Stimulated activated CD4-positive, alpha-beta T cell treated with anti-CD3 and anti-CD28 coated beads, Interleukin-15, amount 100 ng/mL, for 1 hour (primary cell): Measurements from ENCODE around the gene TBXAS1.

ENCODE experiments used
- DNase-seq, 2 donors: peaks; one replicate each; pipeline ENCODE4 v3.0.0-alpha.2; 2020; ENCODE audit warnings: low read depth in 1 of 2, low spot score in 1 of 2

Gene TBXAS1

DNA sequence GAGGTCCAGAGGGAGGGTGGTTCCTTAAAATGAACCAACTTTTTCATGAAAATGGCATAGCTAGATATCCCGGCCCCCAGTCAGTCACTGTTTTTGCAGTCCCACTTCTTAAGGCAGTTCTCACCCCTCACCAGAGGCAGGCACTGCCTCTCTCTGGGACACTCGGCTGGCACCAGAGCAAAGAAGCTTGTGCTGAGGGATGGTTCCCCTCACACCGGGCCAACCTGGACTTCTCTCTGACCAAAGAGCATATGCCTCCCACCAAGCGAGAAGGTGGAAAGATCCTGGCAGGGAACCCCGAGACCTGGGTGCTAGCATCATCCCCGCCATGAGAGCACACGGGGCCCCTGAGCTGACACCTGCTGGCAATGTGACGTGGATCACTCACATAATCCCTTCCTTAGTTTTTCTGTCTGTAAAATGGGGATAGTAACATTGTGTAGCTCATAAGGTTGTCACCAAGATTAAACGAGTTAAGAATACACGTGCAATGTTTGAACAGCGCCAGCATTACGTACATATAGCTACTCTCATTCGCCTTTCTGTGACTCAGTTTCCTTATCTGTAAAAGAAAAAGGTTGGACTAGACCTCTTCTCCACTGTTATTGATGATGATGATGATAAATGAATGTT lies 145.2 kb downstream of the TBXAS1 start:
- DNase-seq = no peak

DNA sequence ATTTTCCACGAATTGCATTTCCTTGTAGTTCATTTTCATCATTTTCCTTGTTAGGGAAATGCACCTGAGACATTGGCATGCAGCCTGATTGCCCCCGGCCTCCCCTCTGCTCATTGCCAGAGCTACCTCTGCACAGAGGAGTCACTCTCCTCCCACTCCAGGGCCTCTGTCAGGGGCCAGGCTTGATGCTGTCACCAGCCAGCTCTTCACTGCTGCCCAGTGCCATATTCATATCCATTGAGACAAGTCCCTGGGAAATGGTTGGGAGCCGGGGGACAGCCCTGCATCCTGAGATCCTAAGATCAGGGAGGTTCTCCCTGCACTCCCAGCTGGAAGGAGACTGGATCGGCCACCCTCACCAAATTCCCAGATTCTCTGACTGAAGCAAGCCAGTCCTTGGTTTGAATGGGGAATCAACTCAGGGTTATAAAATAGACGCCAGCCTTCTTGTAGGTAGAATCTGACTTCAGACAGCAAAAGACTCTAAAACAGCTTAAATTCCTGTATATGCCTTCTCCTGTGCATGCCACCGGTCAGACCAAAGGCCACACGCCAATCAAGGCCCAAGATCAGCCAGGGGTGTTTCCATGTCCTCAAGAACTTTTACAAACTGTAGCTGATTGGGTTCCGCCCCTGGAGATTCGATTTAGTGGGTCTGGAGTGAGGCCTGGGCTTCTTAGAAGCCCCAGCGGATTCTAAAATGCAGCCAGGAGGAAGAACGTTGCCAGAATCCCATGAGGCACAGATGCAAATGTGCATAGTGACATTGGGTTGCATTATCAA lies 147.2 kb downstream of the TBXAS1 start:
- no peak for DNase-seq

DNA sequence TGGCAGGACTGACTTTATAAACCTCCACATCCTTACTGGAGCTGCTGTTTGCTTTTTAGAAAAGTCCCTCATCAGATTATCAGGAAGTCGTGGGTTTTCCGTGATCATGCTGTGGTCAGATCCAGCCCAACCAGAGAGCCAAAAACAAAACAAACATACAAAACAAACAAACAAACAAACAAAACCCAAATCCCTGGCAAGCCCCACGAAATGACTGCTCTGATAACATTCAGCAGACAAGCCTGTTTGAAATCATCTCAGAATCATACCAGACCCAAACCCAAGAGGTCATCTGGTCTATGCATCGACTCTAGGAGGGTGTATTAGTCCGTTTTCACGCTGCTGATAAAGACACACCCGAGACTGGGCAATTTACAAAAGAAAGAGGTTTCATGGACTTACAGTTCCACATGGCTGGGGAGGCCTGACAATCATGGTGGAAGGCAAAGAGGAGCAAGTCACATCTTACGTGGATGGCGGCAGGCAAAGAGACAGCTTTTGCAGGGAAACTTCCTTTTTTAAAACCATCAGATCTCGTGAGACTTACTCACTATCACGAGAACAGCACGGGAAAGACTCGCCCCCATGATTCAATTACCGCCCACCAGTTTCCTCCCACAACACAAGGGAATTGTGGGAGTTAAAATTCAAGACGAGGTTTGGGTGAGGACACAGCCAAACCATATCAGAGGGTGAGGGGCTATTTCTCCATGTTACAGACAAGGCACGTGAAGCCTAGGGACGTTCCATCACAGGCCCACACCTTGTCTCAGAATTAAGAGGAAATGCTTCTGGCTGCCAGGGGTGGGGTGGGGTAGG lies 148.0 kb downstream of the TBXAS1 start:
- DNase-seq = no peak

DNA sequence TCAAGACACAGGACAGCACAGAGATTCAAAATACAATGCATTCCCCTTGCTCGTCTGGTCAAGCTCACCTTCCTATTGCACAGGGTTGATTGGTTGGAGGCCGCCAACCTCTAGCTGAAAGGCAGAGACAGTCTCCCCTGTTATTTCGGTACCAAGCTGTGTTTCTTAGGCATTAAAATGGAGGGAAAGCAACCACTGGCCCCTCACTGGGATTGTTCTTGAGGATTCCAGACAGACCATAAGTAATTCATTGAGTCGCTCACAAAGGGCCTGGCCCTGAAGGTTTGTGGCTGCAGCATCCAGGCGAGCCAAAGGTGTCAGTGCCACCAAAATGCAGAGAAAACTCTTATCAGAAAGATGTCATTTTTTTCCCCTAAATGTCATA lies 152.4 kb downstream of the TBXAS1 start:
- no peak for DNase-seq

DNA sequence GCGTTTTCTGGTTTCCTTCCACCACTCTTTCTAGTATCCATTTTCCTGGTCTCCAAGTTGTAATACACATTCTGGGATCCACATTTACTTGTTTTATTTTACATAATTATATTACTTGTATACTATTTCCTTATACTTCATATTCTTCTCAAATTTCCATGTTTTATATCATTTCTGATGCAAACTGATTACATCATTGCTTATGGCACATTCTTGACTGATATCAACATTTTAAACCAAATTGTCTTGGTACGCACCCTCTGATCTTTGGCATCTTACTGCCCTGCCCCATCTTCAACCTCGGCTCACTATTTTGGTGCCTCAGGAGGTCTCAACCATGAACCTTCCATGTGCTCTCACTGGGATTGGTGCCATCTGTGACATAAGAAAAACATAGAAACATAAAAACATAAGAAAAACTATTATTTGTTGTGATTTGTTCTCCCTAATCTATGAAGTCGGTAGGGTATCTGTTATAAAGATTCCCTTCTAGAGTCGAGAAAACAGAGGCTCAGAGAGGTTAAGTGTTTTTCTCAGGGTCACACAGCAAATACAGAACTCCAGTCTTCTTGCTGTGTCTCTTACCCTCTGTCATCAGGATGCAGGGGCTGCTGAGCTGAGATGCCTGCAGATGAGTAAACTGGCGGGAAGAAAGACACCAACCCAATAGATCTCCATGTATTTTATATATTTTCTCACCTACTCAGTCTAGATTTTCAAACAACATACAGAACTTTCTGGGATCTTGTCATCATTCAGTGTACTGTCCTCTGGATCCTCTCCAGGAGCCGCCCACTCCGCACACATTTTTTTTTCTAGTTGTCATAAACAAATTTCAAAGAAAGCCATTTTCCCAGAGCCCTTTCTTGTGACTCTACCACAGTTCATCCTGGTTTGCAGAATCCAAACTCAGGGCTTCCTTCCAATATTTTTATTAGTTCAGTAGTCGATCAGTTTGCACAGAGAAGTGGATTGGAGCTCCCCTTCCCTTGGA lies 154.2 kb downstream of the TBXAS1 start:
- DNase-seq = no peak

DNA sequence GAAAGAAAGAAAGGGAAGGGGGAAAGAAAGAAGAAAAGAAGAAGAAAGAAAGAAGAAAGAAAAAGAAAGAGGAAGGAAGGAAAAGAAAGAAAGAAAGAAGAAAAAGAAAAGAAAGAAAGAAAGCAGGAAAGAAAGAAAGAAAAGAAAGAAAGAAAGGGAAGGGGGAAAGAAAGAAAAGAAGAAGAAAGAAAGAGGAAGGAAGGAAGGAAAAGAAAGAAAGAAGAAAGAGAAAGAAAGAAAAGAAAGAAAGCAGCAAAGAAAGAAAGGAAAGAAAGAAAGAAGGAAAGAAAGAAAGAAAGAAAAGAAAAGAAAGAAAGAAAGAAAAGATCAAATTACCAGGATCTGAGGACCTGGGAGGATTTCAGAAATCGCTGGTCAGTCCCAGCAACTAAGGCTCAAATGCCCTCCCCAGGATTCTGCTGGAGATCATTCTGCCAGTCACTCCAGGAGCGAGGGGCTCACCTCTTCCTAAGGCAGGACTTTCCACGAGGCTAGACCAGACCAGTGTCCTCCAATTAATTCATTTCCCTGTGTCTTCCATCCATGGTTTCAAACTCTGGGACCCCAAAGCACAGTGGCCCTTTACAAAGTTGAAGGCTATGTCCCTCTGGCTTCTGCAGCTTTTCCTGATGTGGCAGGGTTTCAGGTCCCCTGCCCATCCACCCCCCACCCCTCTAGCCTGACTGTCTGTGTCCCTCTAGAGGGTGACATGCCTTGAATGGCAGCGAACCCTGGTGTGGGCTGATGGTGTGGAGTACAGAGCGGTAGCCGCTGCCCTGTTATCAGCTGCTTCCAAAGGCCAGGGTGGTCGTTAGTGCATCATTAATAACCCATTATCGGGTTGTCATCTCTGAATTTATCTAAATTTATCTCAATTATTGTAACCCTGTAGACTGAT lies 155.8 kb downstream of the TBXAS1 start:
- DNase-seq = no peak

DNA sequence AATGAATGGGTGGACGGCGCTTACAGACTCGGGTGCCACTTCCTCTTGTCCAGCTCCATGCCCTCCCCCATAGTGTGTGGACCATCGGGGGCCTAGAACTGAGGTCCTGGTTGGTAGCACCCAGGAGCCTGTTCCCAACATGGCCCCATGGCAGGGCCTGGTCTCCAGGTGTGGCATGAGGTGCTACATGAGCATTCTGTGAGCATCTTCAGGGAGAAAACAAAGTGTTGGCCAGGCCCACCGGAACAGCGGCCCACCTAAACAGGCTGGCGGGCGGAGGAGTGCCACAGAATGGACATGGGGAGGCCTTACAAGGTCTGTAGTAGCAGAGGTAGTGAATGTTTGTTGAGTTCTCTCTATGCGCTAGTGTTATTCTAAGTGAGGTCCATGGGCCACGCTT lies 156.7 kb downstream of the TBXAS1 start:
- DNase-seq = no peak

DNA sequence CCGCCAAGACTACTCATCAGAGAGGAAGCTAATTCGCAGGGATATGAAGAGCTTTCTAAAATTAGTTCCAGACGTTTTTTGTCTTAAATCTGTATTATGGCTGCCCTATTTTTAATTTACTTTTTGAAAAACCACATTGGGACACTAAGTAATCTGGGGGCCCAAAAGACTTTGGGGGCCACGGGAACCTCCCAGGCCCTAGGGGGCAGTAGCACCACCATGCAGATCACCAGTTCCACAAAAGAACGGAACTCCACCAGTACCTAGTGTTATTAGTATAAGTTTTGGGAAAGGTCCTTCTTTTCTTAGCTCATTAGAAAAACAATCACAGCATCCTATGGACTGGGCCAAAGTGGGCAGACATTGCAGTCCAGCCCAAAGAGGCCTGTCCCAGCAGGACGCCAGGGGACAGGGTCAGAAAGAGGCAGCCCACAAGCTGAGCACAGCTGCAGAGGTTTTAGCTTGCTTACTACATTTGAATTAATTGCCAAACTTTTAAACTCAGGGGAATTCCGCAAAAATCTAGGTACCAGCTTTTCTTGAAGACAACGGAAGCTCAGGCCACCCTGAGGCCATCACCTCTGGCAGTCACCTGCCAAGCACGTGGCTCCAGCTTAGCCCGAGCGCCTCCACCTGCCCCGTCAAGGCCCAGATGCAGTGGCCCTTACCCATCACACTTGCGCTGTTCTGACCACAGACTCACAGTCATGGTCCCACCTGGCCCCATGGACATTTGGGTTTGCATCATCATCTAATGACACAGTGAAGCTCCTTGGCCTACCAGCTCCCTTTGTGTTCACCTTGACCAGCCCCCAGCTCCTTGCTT lies 158.8 kb downstream of the TBXAS1 start:
- no peak for DNase-seq

DNA sequence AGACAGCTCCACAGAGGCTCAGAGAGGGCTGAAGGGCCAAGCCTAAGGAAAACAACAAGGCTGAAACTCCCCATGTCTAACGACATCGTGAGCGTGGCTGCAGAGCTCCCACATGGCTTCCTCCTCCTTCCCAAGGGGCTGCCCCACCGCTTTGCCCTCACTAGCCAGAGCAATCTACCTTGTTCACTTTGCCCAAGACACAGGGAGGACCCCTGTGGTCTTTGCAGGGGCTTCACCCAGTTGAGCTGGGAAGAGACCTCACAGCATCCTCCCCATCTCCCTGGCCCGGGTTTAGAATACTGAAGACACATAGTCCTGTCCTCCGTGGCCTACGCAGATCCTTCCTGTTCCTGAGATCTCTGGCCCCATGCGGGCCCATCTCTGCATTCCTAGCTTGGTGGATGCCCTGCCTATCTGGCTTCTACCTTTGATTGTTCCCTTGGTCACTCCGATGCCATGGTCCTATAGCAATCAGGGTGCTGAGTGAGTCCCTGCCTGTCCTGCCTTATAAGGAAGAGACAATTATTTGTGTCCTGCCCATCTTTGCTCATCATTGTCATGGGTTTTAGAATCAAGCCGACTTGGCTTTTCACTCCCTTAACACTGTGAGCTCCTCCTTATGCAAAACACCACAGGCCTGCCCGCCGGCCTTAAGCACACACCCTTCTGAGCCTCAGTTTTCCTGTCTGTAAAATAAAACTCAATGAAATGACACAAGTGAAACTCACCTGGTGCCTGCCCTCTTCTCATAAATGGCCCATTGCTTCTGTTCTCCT lies 160.5 kb downstream of the TBXAS1 start:
- DNase-seq = no peak

DNA sequence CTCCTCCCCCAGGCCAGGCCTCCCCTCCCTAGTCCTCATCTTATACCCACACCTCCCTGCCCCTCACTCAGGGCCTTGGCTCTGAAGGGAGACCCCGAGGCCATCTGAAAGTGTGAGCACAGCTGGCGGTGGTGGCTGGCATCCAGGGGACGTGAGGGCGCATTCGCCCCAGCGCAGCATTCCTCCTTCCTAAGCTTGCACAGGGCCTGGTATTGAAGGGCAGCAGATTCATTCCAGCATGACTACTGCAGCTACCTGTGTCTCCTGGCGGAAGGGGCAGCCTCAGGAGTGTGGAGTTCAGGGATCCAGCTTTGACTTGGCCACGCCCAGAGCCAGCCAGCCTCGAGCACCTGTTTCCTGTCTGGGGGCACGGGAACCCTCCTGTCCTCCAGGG lies 161.1 kb downstream of the TBXAS1 start:
- DNase-seq = no peak

DNA sequence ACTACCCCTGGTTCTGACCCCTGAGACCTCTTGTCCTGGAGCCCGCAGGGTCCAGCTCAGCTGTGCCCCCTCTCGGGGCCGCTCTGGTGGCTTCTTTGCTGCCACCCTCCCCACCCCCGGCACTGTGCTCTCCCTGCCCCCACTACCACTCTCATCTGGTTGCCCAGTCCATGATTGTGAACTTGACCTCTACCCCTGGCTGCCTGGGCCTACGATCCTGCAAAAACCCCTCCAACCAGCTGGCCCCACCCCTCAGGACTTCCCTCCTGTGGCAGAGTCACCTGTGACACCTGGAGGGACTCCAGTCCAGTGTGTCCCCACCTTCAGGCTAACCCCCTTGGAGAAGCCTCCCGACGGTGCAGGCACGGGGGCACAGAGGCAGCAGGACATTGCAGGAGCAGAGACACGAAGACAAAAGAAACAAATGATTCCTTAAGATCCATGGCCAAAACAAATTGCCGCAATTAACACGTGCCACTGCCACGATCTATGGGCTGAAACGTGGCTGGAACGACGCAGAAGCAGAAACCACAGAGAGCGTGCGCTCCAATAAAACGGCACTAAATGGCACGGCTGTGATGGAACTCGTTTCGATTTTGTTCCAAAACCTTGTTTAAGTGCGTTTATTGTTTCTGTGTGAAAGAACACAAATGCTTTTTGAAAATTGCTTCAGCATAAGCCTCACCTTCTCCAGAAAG lies 161.7 kb downstream of the TBXAS1 start:
- no peak for DNase-seq

DNA sequence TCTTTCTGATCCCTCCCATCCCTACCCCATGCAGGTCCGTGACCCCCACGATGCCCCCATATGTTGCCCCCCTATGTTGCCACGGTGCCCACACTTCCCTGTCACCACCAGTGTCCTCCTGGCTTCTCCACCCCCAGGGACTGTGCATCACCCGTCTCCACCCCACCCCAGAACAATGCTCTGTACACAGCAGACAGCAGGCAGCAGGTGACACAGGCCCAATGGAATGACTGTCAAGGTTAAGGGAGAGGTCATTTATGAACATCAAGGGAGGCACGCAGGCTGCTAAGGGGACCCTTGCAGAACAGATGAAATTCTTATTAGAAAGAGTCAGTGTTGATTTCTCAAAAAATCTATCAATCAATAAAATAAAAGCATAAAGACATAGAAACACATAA lies 162.2 kb downstream of the TBXAS1 start:
- DNase-seq = no peak

DNA sequence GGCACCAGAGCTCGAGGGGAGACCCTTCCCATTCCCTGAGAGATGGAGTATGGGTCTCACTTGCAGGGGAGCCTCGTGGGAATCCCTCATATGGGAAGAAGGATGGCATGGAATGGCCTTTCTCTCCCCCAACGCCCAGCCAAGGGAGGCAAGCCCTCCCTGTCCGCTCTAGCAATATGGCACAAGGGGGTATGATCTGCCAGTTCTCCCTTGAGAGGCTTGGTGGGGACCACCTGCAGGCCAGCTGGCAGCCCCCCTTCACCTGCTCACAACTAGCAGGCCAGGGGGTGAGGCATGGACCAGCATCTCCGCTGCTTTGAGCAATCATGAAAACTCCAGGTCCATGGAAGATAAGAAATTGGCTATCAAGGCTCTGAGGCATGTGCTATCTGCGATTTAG lies 162.8 kb downstream of the TBXAS1 start:
- DNase-seq = no peak

DNA sequence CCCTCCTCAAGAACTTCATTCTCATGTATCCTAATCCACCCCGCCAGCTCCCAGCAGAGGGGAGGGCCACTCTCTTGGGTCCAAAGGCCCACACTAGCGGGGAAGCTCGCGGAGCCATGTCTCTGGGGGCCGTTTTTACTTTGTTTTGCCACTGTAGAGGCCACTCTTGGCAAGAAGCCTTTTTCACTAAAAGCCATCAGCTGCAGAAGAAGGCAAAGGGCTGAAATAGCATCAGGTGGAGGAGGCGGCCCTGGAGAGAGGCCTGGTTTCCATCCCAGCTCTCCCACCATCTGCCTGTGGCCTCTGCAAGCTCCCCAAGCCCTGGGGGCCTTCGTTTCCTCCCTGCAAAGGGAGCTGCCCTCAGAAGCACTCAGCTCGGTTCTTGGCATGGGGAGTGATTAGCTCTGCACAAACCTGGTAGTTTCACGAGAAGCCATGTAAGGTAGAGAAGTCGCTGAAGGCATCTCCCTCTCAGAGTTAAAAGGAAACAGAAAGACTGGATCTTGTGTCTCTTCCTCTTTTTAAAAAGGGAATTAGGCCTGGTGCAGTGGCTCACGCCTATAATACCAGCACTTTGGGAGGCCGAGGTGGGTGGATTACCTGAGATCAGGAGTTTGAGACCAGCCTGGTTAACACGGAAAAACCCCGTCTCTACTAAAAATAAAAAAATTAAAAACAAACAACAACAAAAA lies 163.4 kb downstream of the TBXAS1 start:
- DNase-seq = no peak

DNA sequence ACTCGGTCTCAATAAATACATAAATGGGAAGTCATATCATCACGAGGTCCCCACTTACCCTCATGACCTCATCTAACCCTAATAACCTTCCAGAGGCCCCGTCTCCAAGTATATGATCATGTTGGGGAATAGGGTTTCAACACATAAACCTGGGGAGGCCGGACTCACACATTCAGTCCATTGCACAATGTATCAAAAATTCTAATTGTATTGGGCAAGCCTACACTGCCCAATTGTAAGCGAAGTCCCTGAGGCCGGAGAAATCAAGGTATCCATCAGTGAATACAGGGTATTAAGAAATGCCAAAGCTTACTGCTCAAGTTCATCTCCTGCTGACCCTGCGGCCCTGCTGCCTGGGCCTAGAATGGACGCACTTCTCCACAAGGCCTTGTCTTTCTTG lies 164.1 kb downstream of the TBXAS1 start:
- DNase-seq = no peak

DNA sequence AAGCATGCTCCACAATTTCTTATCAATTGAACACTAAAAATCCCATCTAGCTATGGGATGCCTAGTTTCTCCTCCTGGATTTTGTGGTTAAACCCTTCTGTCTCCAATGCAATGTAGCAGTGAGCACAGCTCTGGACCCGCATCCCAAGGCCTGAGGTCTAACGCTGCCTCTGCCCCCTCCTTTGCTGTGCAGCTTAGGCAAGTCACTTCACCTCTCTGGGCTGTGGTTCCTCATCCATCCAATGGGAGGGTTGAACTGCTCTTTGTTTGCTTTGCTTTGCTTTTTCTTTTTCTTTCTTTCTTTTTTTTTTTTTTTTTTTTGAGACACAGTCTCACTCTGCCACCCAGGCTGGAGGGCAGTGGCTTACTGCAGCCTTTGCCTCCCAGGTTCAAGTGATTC lies 164.5 kb downstream of the TBXAS1 start:
- DNase-seq = no peak

DNA sequence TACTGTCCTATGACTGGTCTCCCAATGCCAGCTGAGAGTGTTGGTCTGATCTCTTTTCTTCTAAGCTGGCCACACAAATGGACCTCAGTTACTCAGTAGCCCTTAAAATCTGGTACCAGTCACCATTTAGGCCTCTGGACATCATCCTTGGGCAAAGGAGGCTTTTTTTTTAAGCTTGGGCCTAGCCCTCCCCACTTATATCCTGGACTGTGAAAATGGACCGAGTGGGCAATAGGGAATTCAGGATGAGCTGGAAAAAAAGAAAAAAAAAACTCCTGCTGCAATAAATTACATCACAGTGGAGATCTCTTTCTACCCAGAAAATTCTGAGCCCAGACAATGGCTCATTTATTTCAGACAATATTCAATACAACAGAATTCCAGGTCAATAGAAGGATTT lies 165.3 kb downstream of the TBXAS1 start:
- DNase-seq = no peak
